ENCODE results near the gene PACSIN2.
"Not testable (repeated sequence)": the region's sequence is repeated elsewhere in the genome, so short reads cannot be mapped to it uniquely, and the experiment has no call there.

The PACSIN2 gene

GRCh38 chr22:43011079-43011478, 3.9 kb downstream of the PACSIN2 start:
- DNase-seq (ENCODE audit: low read depth in 2 of 2) = no peak

DNA sequence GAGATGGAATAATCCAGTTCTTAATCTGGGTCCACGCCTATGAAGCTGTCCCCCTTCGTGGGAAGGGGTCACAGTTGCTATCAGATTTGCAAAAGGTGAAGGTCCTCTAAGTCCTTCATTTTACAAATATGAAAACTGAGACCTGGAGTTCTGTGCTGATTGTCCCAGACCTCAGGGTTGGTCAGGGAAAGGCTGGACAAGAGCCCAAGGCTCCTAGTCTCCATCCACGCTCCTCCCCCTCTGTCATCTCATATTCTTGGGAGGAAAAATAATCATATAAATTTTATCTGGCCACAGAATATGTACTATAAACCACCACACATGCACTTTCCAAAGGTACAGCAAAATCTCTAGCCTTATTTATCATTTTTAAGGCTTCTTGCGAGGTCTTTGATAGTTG, 5.5 kb downstream of the PACSIN2 start:
- no peak for DNase-seq (ENCODE audit: low read depth in 2 of 2)

GRCh38 chr22:43008921-43009320, 6.0 kb downstream of the PACSIN2 start:
- DNase-seq (ENCODE audit: low read depth in 2 of 2) = no peak

GRCh38 chr22:43008509-43008908, 6.4 kb downstream of the PACSIN2 start:
- DNase-seq (ENCODE audit: low read depth in 2 of 2) = no peak

DNA sequence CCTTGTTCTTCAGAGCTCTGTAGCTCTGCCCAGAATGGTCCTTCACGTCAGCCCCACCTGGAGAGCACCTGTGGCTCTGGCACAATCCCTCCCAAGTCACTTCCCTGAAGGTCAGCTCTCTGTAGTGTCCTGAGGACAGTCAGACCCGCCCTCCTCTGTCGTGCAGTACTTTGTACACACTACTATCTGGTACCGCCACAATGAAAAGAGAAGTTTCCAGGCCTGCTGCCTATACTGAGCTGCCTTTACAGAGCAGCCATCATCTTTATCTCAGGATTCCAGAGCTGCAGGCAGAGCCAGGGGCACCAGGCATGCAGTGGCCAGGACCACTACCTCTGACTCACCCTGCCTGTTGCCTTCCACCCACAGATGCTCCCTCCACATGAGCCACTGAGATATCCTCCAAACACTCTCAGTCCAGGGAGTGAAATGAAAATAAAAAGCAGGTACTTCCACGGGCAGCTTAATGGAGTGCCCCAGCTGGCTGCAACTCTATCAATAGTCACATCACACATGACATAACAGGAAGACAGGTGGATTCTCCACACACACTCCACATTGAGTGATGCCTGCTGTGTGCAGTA, 7.3 kb downstream of the PACSIN2 start:
- no peak for DNase-seq (ENCODE audit: low read depth in 2 of 2)

GRCh38 chr22:43006753-43007152, 8.2 kb downstream of the PACSIN2 start:
- DNase-seq (ENCODE audit: low read depth in 2 of 2) = no peak

- no peak for DNase-seq (ENCODE audit: low read depth in 2 of 2)
These were observed 8.9 kb downstream of the PACSIN2 start for GRCh38 chr22:43006016-43006505.

GRCh38 chr22:43005106-43005505, 9.8 kb downstream of the PACSIN2 start:
- DNase-seq (ENCODE audit: low read depth in 2 of 2) = no peak

GRCh38 chr22:43004362-43005035, 10.4 kb downstream of the PACSIN2 start:
- DNase-seq (ENCODE audit: low read depth in 2 of 2) = no peak

GRCh38 chr22:43002202-43002586, 12.8 kb downstream of the PACSIN2 start:
- no peak for DNase-seq (ENCODE audit: low read depth in 2 of 2)

GRCh38 chr22:43001271-43002201, 13.4 kb downstream of the PACSIN2 start:
- no peak for DNase-seq (ENCODE audit: low read depth in 2 of 2)

- no peak for DNase-seq (ENCODE audit: low read depth in 2 of 2)
These were observed 14.3 kb downstream of the PACSIN2 start for GRCh38 chr22:43000441-43001175.

- no peak for DNase-seq (ENCODE audit: low read depth in 2 of 2)
These were observed 17.3 kb downstream of the PACSIN2 start for GRCh38 chr22:42997582-42998090.

GRCh38 chr22:42996646-42997365, 18.1 kb downstream of the PACSIN2 start:
- no peak for DNase-seq (ENCODE audit: low read depth in 2 of 2)

DNA sequence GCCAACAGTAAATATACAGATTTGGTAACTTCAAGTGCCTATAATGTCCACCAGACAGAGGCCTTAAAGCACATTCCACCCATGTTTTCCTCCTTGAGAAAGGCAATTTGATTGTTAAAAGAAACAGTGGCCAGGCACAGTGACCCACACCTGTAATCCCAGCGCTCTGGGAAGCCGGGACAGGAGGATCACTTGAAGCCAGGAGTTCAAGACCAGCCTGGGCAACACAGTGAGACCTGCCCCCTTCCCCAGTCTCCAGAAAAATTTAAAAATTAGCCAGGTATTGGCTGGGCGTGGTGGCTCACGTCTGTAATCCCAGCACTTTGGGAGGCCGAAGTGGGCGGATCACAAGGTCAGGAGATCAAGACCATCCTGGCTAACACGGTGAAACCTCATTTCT, 19.3 kb downstream of the PACSIN2 start:
- DNase-seq (ENCODE audit: low read depth in 2 of 2) = not testable (repeated sequence)

DNA sequence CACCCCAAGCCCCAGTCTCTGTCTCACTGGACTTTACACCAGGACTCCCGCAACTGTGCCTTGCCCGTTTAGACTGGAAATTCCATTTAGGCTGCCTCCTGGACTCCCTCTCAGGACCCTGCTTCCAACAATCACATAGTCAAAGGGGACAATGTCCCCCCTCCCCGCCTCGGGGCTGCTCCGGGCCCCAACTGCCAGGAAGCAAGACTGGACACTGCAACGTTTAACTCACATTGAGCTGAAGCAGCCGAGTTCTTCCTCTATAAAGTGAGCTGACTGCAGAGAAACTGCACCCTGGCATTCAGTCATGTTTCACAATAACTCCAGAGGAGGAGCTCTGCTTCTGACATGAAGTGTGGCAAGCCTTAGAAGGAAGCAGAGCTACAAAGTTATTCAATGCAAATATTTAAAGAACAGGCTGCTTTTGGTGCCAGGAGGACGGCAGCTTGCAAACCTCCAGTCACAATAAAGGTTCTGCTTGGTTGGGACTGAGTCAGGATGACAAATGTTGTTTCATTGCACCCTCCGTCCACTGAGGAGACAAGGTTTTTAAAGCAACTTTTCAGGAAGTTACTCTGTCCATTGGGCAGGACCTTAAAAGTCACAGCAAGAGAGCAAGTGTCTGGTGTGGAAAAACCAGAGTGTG, 19.9 kb downstream of the PACSIN2 start:
- no peak for DNase-seq (ENCODE audit: low read depth in 2 of 2)

GRCh38 chr22:42994276-42994916, 20.6 kb downstream of the PACSIN2 start:
- no peak for DNase-seq (ENCODE audit: low read depth in 2 of 2)

GRCh38 chr22:42993651-42994275, 21.2 kb downstream of the PACSIN2 start:
- no peak for DNase-seq (ENCODE audit: low read depth in 2 of 2)

GRCh38 chr22:42992886-42993479, 22.0 kb downstream of the PACSIN2 start:
- DNase-seq (ENCODE audit: low read depth in 2 of 2) = no peak
